ENCODE measurements around the gene LONP1. TPM values are rescaled to one million over a fixed set of nuclear protein-coding genes. Genes with fewer than 3 reads are reported as not detected.
"Not testable (repeated sequence)": the region's sequence is repeated elsewhere in the genome, so short reads cannot be mapped to it uniquely, and the experiment has no call there.

Gene LONP1
- polyA plus RNA-seq, 4 donors = 33.0 to 61.4 (median 45.0) TPM

DNA sequence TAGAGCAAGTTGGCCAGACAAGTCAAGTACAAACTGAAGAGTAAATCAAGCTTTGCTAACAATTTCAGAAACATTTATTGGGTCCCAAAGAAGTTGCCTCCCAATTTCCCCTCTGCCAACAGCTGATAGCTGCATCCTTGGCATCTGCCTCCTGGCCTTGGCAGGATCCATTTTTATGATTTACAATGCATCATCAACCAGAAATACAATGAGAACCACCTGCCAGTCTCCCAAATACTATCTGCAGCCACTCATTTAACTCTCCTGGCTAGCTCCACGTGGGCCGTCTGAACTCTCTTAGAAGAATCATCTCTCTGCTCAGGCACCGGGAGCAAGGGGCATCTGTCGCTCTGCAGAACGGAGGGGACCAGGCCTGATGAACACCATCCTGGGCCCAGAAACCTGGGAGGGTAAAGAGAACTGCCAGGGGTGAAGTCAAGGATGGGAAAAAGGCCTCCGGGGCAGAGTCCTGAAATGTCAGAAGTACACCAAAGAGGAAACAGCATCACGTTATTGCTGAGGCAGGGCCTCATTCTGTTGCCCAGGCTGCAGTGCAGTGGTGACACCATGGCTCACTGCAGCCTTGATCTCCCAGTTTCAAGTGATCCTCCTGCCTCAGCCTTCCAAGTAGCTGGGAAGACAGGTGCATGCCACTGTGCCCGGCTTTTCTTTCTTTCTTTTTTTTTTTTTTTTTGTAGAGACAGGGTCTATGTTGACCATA lies 2.6 kb downstream of the LONP1 start:
- DNase-seq (ENCODE audit: low read depth in 4 of 4, low spot score in 3 of 4) = no peak

DNA sequence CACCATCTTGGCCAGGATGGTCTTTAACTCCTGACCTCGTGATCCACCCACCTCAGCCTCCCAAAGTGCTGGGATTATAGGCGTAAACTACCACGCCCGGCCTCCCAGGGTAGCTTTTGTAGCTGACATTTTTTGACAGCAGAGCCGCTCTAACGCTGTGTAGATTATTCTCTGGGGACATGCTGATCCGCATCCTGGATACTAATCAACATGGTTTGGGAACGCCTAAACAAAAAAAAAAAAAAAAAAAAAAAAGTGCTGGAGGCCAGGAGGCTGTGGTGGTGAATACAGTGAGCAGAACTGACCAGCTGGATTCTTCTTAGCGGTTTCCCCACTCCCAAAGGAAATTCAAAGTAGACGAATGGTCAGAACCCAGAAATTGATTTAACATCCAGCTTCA lies 5.1 kb downstream of the LONP1 start:
- DNase-seq (ENCODE audit: low read depth in 4 of 4, low spot score in 3 of 4) = no peak

DNA sequence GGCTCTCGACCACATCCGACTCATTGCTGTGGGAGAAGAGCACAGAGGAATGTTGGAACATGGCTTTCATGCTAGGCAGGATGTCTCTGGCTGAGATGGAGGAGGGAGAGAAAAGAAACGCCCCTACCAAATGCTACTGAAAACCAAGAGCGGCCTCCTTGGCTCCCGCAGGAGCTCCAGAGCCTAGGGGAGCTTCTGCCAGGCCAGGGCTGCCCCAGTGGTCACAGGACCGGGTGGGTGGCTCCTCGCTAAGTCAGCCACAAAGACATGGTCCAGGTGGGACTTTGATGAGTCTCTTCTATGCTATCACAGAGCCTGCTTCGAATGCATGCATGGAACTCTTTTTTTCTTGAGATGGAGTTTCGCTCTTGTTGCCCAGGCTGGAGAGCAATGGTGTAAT lies 6.7 kb downstream of the LONP1 start:
- no peak for DNase-seq (ENCODE audit: low read depth in 4 of 4, low spot score in 3 of 4)

DNA sequence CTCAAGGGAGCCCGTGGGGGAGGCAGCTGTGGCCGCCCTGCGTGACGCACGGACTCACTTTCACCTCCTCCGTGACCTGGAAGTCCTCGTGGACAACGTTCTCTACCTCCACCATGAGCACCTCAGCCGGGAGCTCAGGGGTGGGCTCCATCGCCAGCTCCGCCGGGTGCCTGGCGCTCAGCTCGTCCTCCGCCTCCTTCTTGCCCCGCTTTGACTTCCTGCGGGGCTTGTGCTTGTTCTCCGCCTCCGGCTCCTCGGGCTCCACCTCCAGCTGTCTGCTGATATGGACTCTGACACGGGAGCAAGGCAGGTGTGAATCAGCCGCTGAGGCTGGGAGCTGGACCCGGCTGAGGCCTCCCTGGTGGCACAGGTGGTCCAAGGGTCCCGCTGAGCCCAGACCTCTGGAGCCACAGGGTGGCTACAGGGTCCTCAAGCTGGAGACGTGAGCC lies 8.2 kb downstream of the LONP1 start:
- no peak for DNase-seq (ENCODE audit: low read depth in 4 of 4, low spot score in 3 of 4)

DNA sequence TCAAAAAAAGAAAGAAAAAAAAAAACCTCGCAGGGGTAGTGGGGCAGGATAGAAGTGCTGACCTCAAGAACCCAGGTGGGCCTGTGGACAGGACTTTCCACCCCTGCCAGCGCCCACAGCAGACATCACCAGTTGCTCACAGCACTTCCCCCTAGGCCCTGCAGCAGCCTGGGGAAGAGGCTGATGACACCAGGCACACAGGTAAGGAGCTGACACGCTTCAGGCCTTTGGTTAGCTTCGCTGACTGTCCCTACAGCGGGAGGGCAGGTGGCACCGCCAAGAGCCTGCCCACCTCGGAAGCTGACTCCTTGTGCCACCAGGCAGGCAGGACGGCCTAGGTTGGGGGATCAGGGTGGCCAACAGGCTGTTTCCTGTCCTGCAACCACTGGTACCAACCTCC lies 8.9 kb downstream of the LONP1 start:
- no peak for DNase-seq (ENCODE audit: low read depth in 4 of 4, low spot score in 3 of 4)

DNA sequence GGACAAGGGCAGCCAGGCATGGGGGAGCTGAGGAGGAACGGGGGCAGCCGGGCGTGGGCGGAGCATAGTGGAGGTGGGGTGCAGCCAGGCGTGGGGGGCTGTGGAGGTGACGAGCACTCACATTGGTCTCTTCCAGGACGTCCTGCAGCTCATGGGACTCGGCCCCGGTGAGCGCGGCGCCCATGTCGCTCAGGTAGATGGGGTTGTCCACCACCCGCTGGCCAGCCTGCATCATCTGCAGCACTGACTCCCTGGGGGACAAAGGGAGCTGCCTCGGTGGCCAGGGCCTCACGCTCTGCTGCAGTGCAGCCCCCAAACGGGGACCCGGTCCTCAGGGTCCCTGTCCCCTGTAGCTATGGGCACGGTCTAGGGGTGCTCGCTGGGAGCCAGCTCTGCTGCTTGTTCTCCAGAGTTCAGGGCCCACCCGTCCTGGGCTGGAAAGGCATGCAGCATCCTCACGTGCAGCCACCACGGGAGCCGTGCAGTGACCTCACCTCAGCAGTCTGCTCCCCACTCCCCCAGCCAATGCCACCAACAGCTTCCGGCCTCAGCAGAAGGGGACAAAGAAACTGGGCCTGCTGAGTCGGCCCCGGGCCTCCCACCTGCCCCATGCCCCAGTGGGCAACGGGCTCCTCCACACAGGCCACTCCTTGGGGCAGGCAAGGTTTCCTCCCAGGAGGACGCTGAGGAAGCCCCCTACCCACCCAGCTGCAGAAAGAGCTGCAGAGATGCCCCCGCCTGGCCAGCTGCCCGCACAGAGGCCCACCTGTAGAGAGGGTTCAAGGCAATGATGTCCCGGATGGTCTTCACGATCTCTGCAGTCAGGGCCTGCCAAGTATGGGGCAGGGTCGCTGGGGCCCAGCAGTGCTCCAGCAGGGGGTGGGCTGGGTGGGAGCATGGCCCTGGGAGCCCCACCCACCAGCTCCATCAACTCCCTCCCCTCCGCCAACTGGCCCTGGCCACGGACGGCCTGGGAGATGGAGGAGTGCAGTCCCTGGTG lies 12.1 kb downstream of the LONP1 start:
- DNase-seq (ENCODE audit: low read depth in 4 of 4, low spot score in 3 of 4) = no peak

DNA sequence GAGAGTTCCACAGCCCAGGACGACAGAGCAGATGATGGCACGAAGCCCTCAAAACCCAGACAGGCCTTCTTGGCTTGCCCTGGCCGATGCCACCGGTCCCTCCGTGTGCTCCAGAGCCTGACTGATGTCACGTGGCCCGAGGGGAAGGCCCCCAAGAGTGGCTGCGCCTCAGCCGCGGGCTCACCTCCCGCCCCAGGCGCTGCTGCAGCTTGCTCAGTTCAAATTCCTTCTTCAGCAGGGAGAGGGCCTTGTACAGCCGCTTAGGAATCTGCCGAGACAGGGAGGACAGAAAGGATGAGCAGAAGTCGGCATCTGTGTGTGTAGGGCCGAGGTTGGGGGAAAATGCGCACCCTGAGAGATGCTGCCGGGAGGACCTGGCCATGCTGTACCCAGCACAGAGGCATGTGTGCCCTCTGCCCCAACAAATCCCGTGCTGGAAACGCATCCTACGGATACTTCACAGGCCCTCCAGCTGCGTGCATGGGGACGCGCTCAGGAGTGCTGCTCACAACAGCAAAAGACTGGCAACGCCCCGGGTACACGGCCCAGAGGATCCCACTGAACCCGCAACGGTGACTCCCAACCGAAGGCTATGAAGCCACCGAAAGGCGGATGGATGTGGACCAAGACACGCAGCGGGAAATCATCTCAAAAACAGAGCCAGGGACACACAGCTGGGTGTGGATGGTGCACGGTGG lies 12.9 kb downstream of the LONP1 start:
- DNase-seq (ENCODE audit: low read depth in 4 of 4, low spot score in 3 of 4) = no peak

DNA sequence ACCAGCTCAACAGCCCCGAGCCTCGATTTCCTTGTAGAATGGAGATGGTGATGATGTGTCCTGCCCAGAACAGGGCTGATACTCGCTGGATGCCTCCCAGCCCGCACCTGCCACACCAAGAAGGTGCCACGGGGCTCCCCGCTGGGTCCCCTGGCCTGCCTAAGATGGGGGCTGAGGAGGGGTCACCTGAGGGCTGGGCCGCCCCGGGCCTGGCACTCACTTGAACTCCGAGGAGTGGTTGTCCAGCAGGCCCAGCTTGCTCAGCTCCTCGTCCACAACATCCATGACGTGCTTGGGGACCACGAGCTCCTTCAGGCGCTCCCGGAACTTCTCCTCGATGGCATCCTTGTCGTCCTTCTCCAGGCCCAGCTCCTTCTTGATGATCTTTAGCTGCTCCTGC lies 14.4 kb downstream of the LONP1 start:
- no peak for DNase-seq (ENCODE audit: low read depth in 4 of 4, low spot score in 3 of 4)

DNA sequence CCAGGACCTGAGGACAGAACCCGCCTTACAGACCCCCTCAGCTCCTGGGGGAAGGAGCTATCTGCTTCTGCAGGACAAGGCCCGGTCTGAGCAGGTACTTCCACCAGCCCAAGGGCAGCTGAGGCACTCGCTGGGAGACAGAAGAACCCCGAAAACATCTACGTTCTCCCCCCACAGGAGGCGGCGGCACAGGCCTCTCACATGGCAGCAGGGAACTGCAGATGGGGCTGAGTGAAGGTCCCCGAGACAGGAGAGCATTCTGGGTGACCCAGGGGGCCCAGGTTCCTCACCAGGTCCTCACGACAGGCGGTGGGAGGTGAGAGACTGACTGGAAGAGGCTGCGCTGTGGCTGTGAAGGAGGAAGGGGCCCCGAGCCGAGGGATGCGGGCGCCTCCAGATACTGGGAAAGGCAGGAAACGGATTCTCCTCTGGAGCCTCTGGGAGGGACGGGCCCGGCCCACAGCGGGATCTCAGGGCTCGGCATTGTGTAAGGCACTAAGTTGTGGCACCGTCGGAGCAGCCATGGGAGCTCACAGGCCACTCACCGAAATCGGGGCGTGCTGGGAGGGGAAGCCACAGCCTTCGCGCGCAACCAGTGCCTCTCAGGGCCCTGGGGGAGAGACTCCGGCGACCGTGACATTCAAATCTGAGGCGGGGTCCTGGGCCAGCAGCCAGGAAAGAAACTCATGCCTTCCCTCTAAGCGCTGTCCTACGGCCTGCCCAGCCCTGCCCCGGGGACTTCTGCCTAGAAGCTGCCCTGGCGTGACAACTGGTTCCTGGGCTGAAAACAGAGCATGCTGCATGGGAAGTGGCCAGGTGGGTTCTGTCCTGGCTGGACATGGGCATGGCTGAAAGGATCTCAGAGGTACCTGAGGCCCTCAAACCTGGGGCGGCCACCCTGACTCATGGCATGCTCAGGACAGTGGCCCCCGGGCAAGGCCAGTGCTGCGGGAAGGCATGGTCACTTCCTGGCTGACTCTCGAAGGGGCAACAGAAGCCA lies 15.8 kb downstream of the LONP1 start:
- DNase-seq (ENCODE audit: low read depth in 4 of 4, low spot score in 3 of 4) = no peak

DNA sequence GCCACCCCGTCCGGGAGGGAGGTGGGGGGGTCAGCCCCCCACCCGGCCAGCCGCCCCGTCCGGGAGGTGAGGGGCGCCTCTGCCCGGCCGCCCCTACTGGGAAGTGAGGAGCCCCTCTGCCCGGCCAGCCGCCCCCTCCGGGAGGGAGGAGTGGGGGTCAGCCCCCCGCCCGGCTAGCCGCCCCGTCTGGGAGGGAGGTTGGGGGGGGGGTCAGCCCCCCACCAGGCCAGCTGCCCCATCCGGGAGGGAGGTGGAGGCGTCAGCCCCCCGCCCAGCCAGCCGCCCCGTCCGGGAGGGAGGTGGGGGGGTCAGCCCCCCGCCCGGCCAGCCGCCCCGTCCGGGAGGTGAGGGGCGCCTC lies 17.9 kb downstream of the LONP1 start:
- not testable (repeated sequence) for DNase-seq (ENCODE audit: low read depth in 4 of 4, low spot score in 3 of 4)

DNA sequence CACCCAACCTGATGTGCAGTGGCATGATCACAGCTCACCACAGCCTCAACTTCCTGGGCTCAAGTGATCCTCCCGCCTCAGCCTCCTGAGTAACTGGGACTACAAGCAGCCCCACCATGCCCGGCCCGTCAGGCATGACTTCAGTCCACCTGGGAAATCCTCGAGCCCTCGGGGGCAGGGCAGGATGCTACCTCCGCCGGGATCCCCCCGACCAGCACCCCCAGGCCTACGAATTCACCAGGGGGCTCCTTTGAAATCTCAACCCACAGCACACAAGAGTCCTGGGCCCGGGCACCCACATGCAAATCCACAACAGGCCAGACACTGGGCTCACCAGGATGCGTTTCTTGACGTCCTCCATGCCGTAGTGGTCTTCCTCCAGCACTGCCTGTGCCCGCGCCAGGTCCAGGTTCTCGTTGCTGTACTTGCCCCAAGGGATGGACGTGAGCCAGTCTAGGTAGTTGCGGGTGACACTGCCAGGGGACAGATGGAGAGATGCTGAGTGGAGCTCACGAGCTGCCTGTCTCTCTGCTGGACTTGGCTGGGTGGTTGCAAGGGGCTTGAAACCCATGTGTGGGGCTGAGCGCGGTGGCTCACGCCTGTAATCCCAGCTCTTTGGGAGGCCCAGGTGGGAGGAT lies 19.4 kb downstream of the LONP1 start:
- no peak for DNase-seq (ENCODE audit: low read depth in 4 of 4, low spot score in 3 of 4)

DNA sequence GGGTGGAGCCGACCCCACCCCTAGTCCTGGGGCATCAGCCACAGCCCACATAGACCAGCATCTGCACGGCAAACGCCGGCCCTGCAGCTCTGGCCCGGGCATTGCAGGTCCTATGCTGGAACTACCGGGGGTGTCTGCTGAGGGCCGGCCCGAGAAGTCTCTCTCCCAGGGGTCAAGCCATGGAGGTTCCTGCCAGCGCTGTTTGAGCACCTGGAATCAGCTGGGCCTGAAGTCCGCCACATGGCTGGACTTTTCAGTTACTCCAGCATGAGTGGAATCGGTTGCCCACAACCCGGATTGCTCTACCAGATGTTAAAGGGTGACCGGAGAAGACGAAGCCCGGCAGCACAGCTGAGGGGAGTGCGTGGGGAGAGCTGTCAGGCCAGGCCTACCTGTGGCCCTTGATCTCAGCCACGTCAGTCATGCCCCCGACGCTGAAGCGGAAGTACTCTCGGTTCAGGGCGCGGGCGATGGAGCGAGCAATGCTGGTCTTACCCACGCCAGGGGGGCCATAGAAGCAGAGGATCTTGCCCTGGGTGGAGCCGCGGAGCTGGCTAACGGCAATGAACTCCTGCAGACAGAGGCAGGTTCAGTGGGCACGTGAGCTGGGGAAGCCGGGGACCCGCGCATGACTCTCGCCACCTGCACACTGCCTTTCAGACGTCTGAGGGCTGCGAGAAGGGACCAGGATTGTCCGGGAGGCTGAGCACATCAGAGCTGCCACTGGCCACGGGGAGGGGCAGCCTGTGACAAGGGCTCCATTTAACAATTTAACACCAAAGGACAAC lies 21.1 kb downstream of the LONP1 start:
- DNase-seq (ENCODE audit: low read depth in 4 of 4, low spot score in 3 of 4) = no peak

DNA sequence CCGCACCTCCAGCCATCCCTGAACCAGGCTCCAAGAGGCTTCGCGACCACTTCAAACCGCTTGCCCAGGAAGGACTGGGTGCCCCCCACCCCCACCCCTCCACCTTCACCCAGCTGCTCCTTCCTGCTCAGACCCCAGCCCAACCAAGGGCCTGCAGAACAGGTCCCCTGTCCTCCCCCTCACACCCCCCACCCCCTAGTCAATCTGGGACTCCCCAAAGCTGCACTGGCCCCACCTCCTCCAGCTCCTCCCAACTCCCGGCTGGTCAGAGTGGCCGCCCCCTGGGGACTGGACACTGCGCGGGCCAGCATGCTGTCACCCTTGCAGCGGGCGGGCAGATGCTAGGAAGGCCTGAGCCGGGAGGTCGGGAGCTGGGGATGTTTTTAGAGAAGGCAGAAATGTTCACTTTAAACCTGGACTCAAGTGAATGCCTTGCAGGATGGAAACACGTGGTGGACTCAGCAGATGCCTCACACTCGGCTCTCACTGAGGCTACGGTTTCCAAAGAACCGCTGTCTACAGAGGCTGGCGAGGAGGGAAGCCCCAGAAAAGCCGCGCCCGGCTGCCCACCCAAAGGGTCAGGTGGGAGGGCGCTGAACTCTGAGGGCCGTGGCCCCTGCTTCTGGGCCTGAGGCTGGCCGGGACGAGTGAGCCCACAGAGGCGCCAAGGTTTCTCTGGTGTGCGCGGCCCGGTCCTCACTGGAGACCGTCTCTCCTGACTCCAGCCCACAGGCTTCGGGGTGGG lies 21.9 kb downstream of the LONP1 start:
- no peak for DNase-seq (ENCODE audit: low read depth in 4 of 4, low spot score in 3 of 4)

DNA sequence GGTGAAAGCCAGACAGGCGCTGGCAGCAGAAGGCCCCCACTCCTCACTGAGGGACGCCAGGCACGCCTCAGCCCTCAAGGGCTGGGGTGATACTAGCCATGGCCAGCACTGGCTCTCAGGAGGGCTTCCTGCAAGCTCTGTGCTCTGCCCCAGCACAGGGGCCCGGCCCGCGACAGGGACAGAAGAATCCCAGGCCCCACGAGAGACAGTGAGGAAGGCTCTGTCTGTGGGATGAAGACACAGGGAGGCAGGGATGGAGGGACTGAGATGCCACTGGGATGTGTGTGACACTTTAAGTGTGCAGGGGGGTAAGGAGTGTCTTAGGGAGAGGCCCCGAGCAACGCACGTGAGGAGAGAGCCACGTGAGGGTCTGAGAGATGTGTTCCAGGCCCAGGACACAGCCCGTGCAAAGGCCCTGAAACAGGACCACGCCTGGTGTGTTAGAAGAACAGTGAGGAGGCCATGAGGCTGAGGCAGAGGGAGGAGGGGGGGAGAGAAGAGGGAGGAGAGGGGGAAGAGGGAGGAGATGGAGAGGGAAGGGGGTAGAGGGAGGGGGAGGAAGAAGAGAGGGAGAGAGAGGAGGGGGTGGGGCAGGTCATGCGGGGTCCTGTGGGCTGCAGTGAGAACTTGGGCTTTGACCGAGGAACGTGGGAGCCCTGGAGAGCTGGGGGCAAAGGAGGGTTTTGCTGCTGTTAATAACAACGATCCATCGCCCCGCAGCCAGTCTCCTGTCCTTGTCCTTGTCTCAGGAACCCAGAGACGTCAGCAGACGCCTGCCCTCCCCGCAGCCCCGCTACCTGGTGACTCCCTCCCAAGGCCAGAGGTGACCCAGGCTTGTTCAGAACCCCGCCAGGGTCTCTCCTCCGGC lies 22.7 kb downstream of the LONP1 start:
- DNase-seq (ENCODE audit: low read depth in 4 of 4, low spot score in 3 of 4) = no peak

DNA sequence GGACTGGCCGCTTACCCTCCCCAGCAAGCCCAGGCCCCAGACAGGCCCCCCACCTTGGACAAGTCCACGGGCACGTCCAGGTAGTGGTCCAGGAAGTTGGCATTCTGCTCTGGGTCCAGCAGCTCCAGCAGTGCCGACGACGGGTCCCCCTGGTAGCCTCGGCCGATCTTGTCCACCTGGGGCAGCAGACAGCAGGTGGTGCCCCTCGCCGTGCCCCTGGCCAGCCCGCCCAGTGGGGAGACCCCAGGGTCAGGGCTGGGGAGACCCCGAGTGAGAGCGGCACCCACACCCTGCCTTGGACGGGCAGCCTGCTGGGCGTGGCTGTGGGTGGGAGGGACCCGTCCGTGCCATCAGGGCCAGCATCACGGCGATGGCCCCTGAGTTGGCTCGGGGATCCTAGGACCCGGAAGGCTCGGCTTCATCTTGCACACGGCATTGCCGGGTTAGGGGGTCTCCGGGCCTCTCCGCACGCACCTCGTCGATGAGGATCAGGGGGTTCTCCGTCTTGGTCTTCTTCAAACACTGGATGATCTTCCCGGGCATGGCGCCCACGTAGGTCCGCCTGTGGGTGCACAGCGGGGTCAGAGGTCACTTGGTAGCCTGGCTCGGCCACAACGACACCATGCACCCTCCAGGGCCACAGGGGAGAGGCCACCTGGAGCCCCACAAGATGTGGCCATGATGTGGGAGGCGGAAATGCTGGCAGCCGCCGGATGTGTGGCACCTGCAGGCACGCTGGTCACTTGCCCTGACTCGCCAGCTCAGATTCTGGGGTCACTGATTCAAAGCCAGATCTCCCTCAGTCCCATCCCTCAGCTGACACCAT lies 23.5 kb downstream of the LONP1 start:
- no peak for DNase-seq (ENCODE audit: low read depth in 4 of 4, low spot score in 3 of 4)

DNA sequence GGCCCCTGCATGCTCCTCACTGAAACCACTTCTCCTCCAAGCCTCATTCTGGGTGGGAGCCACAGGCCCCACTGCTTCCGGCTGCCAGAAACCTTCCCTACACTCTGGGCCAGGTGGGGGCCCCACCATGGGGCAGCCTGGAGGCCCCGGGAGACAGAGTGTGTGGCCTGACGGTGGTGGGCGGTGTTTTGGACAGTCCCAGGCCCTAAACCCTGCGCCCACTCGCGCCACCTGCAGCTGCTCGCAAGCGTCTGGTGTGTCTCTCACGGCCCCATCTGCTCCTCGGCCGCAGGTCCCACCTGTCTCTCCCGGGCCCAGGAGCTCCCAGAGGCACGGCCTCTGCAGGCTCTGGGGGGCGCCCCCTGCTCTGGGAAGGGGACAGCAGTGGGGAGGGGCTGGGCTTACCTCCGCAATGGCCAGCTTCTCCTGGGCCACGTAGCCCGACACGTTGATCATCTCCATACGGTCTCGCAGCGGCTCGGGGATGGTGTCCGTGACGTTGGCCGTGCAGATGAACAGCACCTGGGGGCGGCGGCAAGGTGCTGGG lies 24.2 kb downstream of the LONP1 start:
- no peak for DNase-seq (ENCODE audit: low read depth in 4 of 4, low spot score in 3 of 4)
